GM19438 (cell line): ENCODE measurements around the gene KCNV2.
A peak's percentile ranks its signal among the peaks of the same experiment; 100 is the strongest.

Experiments
- ATAC-seq: cut with Tn5 transposase; IDR thresholded peaks from one replicate; pipeline ENCODE4 v1.9.1; 2021; ENCODE audit warnings: low read depth; ENCODE audit not compliant: unreplicated experiment

The KCNV2 gene

DNA sequence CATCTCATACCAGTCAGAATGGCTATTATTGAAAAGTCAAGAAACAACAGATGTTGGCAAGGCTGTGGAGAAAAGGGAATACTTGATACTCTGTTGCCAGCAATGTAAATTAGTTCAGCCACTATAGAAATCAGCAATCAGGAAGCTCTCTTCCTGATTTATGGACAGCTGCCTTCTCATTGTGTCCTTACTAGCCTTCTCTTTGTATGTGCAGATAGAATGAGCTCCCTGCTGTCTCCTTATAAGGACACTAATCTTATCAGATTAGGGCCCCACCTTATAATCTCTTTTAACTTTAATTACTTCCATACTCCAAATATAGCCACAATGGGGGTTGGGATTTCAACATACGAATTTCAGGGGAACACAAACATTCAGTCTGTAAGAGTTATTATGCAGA lies 38.0 kb downstream of the KCNV2 start:
- ATAC-seq, result no peak

DNA sequence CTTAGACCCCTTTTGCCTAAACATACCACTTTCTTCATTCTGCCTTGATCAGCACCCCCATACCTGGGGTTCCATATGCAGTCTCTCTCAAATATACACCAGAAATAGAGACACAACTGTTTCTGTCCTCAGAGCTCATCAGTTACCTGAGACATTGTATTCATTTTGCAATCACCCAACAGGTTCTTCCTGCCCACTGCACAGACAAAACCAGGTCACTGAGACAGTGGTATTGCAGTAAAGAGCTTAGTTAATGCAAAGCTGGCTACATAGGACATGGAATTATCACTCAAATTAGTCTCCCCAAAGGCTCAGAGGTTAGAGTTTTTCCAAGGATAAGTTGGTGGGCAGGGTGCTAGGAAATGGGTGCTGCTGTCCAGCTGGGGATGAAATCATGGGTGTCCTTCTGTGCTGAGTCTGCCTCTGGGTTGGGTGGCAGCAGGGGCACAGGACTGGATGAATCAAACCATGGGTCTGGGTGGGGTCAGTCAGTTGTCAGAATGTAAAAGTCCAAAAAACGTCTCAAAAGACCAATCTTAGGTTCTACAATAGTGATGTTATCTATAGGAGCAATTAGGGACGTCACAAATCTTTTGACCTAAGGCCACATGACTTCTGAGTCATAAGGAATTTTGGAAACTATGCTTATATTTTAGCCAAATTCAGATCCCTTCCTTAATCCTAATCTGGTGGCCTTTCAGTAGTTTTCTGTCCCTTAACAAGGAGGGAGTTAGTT lies 41.0 kb downstream of the KCNV2 start:
- no peak for ATAC-seq

DNA sequence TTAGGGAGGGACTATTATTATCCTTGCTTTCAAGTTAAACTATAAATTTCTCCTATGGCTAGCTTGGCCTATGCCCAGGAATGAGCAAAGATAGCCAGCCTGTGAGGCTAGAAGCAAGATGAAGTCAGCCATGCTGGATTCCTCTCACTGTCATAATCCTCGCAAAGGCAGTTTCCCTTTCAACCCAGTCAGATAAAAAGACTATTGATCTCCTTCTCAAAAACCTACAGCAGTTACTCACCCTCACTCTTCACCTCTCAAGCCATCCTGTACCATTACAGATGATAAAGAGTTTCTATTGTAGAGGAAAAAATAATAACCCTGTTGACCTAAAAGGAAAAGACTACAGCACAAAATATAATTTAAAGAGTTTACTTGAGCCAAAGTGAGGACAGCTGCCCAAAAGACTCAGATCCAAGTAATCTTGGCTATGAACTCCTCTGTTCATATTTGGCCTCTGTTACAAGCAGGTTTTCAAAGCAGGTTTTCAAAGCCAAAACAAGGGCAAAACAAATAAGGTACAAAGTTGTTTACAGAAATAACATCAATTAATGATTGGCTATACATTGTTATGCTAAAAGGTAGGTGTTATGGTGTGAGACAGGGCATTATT lies 41.7 kb downstream of the KCNV2 start:
- no peak for ATAC-seq

DNA sequence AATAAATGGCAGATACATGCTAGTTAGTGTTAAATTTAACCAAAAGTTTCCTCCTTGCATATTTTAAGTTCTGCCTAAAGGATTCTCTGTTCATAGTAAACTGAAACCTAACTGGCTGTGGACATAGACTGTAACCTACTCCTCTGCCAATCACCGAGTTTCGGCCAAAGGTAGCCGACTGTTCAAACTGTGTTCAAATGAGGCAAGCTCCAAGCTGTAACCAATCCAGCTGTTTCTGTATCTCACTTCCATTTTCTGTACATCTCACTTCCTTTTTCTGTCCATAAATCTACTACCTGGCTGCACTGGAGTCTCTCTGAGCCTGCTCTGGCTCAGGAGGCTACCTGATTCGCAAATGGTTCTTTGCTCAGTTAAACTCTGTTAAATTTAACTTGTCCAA lies 44.1 kb downstream of the KCNV2 start:
- ATAC-seq, result peak; percentile 64

DNA sequence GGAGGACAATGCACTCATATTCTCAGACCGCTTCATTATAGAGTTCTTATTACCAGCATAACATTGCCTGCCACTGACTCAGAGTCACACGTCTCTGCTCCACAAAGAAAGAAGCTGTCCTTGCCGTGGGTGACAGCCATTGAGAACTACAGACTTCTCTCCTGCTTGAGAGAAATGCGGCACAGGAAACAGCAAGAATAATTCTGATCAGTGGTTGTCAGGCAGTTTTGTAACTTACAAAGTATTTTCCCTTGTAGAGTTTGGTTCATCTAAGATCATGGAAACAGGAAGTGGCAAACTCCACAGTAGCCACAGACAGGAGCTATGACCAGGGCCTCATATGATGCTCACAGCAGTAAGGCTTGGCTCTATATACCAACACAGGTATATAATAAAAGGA lies 47.0 kb downstream of the KCNV2 start:
- ATAC-seq, result no peak

DNA sequence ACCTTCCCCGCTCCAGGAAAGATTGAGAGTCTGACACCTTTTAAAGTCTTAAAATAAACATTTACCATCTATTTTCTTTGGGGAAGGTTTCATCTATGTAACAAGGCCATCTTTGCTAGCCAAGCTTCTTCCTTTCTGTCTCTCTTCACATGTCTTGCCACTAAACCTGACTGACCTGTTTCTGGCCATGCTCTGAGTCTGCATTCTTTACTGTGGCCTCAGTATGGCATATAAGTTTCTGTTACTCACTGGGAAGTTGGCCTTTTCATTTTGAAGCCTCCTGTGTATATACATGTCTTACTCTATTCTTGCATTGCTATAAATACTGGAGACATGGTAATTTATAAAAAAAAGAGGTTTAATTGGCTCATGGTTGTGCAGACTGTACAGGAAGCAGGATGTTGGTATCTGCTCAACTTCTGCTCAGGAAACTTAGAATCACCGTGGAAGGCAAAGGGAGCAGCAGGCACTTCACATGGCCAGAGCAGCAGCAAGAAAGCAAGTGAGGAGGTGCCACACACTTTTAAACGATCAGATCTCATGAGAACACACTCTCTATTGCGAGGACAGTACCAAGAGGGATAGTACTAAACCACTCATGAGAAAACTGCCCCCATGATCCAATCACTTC lies 48.1 kb downstream of the KCNV2 start:
- ATAC-seq, result no peak

DNA sequence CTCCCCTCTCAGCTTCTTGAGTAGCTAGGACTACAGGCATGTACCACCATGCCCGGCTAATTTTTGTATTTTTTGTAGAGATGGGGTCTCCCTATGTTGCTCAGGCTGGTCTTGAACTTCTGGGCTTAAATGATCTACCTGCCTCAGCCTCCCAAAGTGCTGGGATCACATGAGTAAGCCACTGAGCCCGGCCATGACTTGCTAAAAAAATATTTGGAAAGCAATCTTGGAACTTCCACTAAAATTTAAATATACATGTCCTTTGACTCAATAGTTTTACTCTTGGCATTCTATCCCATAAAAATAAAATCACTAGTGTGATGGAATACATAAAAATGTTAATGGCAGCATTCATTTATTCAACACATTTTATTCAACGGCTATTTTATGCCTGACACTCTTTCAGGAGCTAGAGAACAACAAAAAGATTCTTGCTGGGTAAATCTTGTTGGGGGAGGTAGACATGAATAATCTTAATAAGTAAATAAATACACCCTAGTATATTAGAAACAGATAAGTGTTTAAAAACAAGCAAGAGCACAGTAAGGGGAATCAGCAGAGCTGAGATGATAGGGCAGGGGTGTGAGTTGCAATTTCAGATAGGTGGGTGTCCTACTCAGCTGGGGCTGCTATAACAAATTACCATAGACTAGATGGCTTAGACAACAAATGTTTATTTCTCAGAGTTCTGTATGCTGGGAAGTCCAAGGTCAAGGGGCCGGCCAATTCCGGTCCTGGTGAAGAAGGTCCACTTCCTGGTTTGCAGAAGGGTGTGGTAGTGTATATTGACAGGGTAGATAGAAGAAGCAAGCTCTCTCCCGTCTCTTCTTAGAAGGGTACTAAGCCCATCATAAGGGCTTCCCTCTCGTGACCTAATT lies 50.7 kb downstream of the KCNV2 start:
- no peak for ATAC-seq

DNA sequence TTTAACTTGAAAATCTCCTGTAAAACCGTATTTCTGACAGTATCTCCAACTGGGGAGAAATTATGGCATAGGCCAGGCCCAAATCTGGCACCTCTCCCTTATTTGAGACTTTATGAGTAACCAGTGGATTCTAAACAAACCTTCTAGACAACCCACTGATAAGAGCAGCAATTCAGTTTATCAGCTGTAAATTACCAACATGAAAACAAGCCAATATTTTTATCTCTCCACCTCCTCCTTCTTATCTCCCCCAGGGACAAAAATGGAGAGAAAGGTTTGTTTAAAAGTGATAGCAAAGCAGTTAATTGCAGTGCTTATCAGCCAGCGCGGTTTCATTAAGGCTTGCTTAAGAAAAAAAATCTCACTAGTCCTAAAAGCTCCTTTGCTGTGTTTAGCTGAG lies 53.8 kb downstream of the KCNV2 start:
- ATAC-seq, result no peak

DNA sequence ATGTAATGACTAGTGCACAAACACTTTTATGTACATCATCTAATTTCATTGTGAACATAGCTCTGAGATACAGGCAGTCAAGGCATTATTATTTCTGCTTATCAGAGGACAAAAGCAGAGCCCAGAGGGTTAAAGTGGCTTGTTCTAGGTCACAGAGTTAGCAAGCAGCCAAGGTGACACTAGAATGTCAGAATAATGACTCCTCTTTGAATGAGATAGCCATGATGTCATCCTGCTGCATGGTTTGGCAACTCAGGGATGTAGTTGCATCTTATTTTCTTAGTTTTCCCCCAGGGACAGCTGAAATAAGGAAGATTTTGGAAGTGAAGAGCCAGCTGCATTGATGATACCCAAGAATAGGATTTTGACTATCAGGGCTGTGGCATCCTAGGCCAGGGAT lies 54.4 kb downstream of the KCNV2 start:
- ATAC-seq, result no peak

DNA sequence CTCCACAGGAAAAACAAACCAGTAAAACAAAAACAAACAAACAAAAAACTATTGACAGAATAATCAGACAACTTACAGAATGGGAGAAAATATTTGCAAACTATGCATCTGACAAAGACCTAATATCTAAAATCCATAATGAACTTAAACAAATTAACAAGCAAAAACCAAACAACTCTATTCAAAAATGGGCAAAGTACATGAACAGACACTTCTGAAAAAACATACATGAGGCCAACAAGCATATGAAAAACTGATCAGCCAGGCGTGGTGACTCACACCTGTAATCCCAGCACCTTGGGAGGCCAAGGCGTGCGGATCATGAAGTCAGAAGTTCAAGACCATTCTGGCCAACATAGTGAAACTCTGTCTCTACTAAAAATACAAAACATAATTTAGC lies 60.1 kb downstream of the KCNV2 start:
- no peak for ATAC-seq

DNA sequence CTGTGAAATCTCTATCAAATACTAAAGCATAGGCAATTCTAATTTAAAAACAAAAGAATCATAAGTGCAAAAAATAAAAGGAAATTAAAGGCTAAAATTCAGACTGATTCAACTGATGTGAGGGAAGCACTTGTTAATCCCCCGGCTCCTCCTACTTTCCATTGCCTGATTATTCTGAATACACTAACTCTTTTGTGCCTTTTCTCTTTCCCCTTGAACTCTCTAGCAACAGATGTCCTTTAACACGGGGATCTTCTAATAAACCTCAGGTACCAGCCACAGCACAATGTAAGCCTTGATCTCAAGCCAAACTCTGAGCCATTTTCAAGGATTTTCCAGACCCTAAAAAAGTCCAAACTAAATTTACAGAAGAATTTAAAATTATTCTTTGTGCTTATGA lies 61.5 kb downstream of the KCNV2 start:
- ATAC-seq, result no peak
